Measurements from ENCODE around the gene LRPAP1.
A peak's percentile ranks its signal among the peaks of the same experiment; 100 is the strongest.
"Not testable (repeated sequence)": the region's sequence is repeated elsewhere in the genome, so short reads cannot be mapped to it uniquely, and the experiment has no call there.

The LRPAP1 gene

GRCh38 chr4:3557676-3558513 is 25.7 kb upstream of the LRPAP1 start:
- DNase-seq (ENCODE audit: low read depth): peak; percentile 57

GRCh38 chr4:3557088-3557492 is 24.9 kb upstream of the LRPAP1 start:
- peak; percentile 100 for DNase-seq (ENCODE audit: low read depth)
- H3K4me3 ChIP-seq (ENCODE audit: low read depth, low read length): not testable (repeated sequence)
- peak; percentile 45; the same call in 1 of the 2 replicates for TF ChIP-seq MAX (IDR thresholded peaks at IDR 0.05; ENCODE audit: low read depth, low read length)

More at GRCh38 chr4:3557676-3558513, 25.7 kb upstream of the LRPAP1 start:
- H3K4me3 ChIP-seq (ENCODE audit: low read depth, low read length): not testable (repeated sequence)

DNA sequence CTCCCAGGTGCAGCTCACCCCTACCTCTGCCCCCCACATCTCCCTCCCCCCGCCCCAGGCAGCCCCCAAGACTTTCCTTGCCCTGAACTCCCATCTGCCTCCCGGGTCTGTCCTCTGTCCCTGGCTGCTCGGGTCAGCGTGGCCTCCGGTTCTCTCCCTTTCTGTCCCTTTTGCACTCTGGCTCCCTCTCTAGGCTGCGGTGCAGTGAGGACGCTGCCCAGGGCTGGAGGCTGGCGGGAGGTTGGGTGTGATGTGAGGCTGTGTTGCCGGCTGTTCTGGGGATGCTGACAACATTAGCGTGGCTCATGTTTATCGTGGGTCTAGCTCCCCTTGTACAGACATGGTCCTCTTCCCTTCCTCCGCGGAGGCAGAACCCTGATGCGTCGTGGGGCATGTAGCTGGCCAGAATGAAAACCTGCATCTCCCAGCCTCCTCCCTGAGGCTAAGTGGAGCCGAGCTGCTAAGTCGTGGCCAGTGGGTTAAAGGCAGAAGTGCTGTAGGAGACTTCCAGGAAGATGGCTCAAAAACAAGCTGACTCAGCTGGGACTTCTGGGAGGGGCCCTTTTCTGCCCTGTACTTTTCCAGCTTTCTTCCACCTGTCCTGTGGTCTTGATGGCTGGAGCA is 24.1 kb upstream of the LRPAP1 start:
- not testable (repeated sequence) for H3K4me3 ChIP-seq (ENCODE audit: low read depth, low read length)
- TF ChIP-seq CTCF (IDR thresholded peaks at IDR 0.05; ENCODE audit: low read depth, low read length): peak; percentile 44
- peak; percentile 70 for DNase-seq (ENCODE audit: low read depth)

- not testable (repeated sequence) for H3K4me3 ChIP-seq (ENCODE audit: low read depth, low read length); DNase-seq (ENCODE audit: low read depth)
Measured at GRCh38 chr4:3555459-3556070, 23.3 kb upstream of the LRPAP1 start.

DNA sequence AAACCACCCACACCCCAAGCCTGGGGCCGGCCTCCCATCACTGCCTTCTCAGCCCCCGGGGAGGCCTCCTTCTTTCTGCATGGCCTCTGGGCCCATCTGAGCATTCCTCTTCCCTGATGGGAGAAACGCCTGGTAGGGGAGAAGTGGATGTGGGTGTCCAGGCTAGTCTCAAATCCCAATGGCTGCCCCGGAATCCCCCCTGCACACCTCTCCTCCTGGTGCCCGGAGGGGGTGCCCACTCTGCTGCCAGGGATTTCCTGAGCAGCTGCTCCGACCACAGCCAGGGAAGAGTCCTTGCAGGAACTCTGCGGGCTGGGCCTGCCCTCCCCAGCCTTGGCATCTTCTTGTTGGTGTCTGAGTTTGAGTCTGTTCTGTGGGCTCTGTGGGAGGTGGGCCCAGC is 19.1 kb upstream of the LRPAP1 start:
- DNase-seq (ENCODE audit: low read depth); H3K4me3 ChIP-seq (ENCODE audit: low read depth, low read length): not testable (repeated sequence)

GRCh38 chr4:3550792-3551325 is 18.6 kb upstream of the LRPAP1 start:
- not testable (repeated sequence) for DNase-seq (ENCODE audit: low read depth); H3K4me3 ChIP-seq (ENCODE audit: low read depth, low read length)

- H3K4me3 ChIP-seq (ENCODE audit: low read depth, low read length); DNase-seq (ENCODE audit: low read depth): not testable (repeated sequence)
Measured at GRCh38 chr4:3550041-3550440, 17.8 kb upstream of the LRPAP1 start.

DNA sequence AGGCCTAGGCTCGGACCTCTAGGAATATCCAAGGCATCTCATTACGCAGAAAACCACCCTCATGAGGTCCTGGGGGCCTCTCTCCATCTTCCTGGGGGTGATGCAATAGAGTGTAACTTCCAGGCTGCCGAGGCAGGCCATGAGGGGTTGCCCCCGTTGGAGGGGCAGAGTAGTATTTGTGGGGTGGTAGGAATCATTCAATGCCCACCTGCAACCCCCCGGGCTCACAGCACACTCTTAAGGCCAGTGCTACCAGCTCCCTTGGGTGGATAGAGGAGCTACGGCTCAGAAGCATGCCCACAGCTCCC is 17.4 kb upstream of the LRPAP1 start:
- not testable (repeated sequence) for H3K4me3 ChIP-seq (ENCODE audit: low read depth, low read length); DNase-seq (ENCODE audit: low read depth)

DNA sequence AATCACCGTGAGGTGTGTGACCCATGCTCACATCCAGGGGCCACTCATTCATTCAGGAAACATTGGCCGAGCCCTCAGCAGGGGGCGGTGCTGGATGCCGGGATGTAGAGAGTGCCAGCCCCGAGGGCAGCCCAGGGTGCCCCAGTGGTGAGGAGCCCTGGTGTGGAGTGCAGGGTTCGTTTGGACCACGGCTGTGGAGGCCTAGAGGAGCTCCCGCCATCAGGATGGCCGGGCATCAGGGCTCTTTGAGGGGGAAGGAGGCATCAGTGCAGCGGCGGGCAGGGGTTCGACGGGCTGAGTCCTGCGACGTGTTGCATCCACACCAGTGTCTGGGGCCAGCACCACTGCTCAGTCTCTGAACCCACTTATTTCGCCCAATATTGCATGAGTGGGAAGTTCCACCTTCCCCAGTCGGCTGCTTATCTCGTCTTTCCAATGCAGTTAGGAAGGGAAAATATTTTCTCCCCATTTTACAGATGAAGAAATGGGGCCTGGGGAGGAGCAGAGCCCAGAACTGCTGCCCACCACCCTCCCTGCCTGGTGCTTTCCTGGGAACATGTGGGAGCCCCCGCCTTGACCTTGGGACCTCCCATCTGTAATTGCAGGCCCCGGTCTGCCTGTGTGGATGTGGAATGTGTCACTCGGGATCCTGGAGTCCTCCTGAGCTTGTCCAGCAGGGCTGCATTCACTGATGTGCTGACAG is 16.9 kb upstream of the LRPAP1 start:
- H3K4me3 ChIP-seq (ENCODE audit: low read depth, low read length); DNase-seq (ENCODE audit: low read depth): not testable (repeated sequence)

GRCh38 chr4:3546721-3547120 is 14.5 kb upstream of the LRPAP1 start:
- DNase-seq (ENCODE audit: low read depth): not testable (repeated sequence)

DNA sequence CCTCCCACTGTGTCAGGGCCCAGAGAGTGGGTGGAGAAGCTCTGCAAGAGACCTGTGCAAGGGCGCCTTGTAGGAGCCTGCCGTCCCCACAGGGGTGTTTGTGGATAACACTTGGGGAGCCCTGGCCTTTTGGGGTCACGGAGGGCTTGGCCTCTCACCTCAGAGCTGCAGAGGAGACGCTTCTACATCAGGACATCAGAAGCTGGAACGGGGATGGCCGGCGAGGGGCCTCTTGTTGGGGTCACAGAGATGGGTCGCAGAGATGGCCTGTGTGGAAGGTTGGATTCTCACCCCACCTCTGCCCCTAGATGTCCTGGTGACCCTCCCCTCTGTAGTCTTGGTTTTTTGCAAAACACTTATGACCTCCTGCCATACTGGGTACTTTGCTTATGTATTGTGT is 13.1 kb upstream of the LRPAP1 start:
- H3K4me3 ChIP-seq (ENCODE audit: low read depth, low read length); DNase-seq (ENCODE audit: low read depth): not testable (repeated sequence)

More at GRCh38 chr4:3546721-3547120, 14.5 kb upstream of the LRPAP1 start:
- H3K4me3 ChIP-seq (ENCODE audit: low read depth, low read length): not testable (repeated sequence)

- DNase-seq (ENCODE audit: low read depth); H3K4me3 ChIP-seq (ENCODE audit: low read depth, low read length): not testable (repeated sequence)
Measured at GRCh38 chr4:3544259-3545025, 12.2 kb upstream of the LRPAP1 start.

DNA sequence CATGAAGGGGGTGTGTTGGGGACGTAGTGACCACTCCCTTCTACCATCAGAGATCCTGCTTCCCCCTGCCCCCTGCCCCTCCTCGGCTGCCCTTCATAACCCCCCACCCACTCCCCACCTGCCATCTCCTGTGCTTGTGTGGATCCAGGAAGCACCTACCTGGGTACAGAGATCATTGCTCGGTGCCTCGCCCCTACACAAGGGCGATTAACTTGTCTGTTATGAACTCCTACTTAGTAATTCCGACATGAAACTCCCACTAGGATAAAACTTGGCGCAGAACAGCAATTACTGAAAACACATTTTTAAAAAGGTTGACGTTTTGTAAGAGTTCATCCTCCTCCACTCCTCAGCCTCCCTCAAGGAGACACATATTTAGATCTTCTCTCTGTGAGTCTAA is 11.2 kb upstream of the LRPAP1 start:
- H3K4me3 ChIP-seq (ENCODE audit: low read depth, low read length); DNase-seq (ENCODE audit: low read depth): not testable (repeated sequence)

DNA sequence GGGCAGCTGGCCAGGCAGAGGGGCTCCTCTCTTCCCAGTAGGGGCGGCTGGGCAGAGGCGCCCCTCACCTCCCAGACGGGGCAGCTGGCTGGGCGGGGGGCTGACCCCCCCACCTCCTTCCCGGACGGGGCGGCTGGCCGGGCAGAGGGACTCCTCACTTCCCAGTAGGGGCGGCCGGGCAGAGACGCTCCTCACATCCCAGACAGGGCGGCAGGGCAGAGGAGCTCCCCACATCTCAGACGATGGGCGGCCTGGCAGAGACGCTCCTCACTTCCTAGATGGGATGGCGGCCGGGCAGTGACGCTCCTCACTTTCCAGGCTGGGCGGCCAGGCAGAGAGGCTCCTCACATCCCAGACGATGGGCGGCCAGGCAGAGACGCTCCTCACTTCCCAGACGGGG is 6.7 kb upstream of the LRPAP1 start:
- not testable (repeated sequence) for H3K4me3 ChIP-seq (ENCODE audit: low read depth, low read length); DNase-seq (ENCODE audit: low read depth)

- H3K4me3 ChIP-seq (ENCODE audit: low read depth, low read length); DNase-seq (ENCODE audit: low read depth): not testable (repeated sequence)
Measured at GRCh38 chr4:3535812-3536211, 3.6 kb upstream of the LRPAP1 start.

Data from NB4 (cell line).